NCI-H446 treated with DMSO at 0.1 percent for 48 hours (cell line): ENCODE results near the gene EPHA4.

Experiments used
- DNase-seq: peaks from one replicate; lab custom pipeline; 2025; lab: John Stamatoyannopoulos, UW

Gene EPHA4

DNA sequence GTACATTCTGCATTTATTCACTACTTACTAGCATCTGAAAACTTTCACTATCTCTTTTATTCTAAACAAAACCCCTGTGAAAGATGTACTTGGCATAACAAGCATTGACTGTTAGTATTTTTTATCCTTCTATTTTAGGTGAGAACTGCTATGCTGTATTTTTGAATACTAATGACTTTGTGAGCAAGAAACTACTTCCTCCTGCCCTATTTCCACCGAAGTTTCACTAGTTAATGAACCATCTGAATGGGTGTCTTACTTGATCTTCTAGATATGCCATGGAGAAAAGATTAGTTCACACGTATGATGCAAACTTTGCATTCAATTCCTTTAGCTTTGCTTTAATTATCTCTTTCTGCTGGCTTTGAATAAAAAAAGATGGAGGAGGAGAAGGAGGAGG lies 68.1 kb downstream of the EPHA4 start:
- DNase-seq = no peak

DNA sequence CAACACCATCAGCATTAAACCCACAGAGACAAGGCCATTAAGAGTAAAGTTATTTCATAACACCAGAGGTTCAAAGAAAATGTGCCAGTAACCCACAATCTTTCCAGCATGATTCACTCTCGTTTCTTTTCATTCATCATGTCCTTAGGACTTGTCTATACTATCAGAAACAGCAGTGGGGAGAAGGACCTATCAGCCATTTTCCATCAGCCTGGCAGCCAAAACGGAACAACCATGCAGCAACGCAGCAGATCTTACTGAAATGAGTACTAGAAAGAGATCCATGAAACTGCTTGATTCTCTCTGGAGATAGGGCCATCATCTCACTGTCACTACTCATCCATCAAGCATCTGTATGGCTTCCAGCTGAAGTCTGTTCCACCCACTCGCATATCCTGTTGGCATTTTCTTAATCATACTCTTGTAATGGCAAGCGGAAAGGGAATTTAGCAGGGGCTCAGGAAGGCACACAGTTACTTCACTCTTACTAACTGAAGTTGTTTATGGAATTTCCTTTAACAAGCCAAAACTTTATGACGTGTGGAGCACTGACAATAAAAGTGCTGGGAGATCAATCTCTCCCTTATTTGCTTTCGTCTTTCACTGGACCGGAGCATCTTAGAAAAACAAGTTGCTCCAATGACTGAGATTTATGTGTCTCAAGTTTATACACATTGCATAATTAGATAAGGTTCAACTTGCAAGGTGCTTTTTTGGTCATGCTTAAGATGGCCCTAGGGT lies 69.7 kb downstream of the EPHA4 start:
- DNase-seq = no peak

DNA sequence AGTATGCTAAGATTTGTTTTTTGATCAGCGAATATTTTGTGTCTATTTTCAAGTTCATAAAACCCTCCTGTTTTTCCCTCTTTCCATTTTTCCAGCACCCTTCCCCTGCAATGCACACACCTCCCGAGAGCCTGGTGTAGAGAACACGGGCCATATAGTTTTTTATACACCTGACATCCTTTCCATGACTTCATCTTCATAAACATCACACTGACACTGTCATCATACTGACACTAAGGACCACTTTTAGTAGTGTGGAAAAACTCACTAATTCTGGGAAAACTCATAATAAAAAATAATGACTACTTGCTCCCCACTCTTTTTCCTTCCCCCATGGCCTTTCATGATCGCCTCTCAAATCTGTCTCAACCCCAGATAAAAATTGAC lies 70.2 kb downstream of the EPHA4 start:
- no peak for DNase-seq

DNA sequence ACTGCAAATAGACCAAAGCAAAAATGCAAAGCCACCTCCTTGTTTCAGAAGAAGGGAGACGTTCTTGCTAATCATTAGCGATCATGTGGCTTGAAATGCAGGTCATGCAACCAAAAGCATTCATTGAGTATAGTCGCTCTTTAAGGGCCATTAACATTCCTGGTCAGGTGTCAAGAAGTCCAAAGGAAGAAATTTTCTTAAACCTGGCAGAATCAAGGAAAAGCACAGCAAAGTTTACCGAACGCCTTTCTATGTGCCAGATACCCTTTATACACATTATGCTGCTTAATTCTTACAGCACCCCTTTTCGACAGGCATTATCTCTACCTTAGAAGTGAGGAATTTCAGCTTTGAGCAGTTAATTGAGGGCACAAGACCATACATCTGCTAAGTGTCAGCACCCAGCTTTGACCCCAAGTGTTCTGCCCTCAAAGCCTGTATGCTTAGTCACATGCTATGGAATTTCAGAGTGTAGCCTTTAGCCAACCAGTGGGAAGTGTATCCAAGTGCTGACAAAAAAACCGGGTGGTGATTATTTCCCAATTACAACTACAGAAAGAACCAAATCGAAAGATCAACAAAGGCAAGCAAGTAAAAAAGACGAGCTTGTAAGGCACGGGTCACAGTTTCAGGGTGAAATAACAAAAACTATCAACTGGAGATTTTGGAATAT lies 70.8 kb downstream of the EPHA4 start:
- DNase-seq = no peak

DNA sequence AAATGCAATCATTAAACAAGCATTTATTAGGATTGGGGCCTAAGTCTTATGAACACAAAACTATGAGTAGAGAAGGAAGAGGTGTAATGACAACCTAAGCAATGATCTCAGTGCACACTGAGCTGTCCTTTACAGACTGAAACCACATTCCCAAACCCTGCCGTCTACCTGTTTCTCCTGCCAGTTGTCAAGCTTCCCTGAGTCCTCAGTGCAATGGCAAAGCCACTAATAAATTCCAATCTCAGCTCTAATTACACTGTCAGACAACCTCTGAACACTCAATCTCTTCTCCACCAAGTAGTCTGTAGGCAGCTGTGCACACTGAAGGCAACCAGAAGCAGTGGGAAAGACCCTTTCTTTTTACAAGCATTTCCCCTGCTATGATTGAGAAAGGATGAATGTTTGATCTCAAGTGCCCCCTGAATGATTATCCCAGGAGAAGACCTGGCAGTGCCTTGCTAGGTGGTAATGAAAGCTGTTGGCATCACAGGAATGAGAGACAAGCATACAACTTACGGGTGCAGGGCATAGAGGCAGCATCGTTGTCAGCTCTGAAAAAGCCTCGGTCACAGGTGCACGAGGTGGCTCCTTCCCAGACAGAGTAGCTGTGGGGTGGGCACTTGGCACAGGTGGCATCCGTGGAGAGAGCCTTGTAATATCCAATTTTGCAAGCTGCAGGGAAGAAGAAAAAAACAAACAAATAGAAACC lies 71.4 kb downstream of the EPHA4 start:
- DNase-seq = no peak

DNA sequence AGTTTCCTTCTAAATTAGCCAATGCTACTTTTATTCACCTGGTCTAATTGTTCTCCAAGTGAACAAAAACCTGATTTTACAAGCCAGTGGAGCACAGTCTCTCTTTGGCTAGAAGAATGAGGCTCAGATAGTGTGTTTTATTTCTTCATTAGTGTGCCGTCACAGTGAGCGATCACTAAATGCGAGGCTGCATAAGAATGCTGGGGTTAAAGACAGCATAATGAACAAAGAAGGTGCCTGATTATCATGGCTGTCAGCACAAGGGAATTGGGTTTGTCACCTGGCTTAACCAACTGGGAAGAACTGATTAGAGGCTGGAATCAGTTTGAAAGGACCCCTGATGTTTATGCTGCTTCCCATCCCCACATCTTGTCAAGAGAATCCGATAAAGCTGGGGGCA lies 76.4 kb downstream of the EPHA4 start:
- DNase-seq = no peak

DNA sequence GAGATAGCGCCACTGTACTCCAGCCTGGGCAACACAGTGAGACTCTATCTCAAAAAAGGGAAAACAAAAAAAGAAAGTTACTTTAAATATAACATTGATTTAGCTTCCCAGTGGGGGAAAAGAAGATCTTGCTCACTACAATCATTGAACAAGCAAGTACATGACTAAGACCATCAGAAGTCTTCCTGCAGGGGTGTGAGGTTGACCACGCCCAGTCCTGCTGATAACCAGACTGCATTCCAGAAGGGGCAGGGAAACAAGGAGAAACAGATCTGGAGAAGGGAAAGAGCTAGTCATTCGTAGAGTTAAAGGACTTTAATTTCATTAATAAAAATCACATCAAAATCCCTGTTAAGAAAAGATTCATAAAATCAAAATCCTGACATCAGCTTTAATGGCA lies 77.5 kb downstream of the EPHA4 start:
- DNase-seq = no peak

DNA sequence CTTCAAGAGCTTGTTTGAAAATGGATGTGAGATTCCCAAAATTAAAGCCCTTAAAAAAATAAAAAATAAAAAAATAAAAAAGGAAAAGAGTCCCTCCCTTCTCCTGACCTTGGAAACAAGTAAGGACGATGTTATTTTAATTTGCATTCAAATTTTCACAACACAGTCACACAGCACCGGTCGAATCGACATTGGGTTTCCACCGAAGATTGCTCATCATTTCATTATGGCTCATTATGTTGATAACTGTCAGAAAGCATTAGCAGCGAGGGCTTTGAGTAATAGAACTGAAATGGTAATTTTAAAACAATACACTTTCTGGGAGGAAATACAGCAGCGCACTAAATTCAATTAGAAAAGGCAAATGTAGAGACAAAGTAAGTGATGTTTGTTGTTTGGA lies 78.7 kb downstream of the EPHA4 start:
- no peak for DNase-seq

DNA sequence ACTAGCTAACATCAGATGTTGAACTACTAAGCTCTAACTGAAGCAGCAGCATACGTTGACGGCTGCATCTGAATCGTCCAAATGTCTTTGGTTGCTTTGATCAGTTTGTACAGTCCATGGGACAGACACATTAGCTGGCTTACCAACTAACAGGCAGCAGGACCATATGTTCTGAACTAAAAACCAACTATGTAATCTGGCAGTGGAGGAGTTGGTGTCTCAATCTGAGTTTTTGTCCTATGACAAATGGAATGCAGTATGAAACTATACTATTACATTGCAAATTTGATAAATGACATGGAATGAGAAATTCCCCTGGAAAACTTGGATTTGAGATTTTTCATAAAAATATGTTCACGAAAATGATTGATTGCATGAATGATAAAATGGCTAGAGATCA lies 79.5 kb downstream of the EPHA4 start:
- peak; percentile 39 for DNase-seq

DNA sequence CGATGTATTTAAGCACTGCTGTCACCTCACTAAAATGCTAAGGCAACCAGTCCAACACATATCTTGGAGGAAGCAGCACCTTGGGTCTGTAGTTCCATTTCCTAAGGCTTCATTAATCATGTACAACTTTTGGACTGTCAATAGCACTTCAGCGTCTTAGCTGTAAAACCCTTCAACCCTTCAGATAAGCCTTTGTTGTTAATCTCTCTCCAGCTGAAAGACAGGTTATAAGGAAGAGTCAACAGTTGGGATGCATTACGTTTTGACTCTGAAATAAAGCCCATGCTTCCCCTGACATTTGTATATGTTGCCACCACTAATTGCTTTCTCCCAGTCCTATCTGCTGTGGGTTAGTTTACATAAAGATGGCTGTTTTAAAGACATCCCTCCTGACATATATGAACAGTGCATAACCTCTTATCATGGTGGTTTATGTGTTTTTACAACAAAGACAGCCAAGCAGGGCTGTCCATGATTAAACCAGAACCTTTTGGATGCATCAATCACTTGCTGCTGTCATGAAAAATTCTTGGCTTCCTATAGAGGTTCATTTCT lies 81.5 kb downstream of the EPHA4 start:
- DNase-seq = no peak

DNA sequence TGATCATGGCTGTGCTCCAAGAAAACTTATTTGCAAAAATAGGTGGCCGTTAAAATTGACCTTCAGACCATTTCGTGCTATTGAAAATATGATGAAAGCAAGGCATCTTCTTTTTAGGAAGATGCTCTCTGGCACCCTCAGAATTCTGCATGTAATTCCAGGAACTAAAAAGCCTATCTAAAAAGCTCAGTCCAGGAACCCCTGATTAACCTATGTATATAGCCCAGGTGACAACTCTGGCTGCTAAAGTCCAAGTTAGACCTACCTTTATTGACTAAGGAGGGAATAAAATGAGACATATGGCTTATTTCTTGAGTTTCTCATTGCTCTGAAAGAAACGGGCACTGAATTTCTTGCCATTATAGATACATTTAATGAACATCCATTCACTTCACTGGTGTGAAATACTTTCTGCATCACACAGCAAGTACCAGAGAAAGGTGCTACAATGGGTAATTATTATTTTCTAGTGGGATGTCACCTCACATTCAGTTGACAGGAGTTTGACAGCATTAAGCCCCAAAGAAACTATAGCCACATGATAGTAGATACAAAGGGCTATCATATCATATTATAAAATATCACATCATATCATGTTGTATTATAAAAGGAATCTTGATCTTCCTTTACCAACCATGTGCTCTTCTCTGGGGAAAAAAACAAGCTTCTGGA lies 83.8 kb downstream of the EPHA4 start:
- no peak for DNase-seq

DNA sequence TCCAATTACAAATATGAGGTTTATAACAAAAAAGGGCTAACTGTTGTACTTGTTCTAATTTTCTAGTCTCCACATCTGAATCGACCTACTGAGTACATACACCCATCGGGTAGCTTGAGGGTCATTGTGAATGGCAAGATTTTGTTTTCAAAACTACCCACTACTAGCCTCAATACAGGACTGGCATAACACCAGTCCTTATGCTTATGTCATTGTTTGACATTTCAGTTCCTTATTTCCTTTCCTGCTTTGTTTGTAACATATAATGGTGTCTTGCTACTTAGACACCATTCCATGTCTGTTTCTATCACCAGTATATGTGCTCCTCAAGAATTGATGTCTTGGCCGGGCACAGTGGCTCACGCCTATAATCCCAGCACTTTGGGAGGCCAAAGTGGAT lies 86.0 kb downstream of the EPHA4 start:
- DNase-seq = no peak

DNA sequence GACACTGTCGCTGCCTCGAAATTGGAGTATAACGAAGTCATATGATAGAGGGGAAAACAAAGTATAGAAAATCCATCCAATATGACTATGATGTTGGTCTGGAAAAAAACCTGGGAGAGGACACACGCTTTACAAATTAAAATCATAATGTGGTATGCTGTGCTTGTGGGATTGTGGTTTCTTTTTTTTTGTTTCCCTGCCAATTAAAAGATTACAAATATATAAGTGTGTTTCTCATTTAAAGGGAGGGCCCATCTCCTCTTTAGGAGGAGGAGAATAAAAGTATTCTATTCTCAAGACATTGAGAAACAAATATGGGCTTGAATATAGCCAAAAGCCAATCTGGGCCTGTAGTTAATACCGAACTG lies 86.6 kb downstream of the EPHA4 start:
- no peak for DNase-seq

DNA sequence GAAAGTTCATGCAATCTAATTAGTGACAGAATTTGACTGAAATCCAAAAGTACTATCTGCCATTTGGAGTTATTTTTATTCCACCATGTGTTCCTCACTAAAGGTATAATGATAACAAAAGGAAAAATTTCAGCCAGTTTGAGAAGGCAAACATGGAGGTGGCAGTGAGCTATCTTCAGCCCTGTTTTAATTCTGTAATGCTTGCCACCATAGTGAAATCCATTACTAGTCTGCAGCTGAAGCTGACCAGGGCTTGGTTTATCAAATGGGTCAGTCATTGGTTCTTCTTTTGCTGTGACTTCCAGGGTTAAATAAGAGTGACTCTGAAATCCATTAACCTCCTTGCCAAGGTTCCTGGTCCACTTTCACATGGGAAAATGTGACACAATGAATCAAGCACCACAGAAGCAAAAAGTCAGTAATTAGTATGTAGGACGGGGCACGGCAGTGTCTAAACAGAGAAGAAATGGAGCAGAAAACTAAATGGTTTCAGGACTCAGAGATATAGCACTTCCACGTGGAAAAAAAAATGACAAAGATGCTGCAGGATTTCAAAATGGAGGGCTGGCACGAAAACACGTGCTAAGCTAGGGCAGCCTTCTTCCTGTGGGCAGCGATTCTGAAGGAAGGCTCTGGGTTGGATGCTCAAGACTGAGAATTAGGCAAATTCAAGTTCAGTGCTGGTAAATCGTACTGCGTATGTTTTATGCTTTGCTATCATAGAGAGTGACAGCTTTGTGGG lies 87.2 kb downstream of the EPHA4 start:
- no peak for DNase-seq

DNA sequence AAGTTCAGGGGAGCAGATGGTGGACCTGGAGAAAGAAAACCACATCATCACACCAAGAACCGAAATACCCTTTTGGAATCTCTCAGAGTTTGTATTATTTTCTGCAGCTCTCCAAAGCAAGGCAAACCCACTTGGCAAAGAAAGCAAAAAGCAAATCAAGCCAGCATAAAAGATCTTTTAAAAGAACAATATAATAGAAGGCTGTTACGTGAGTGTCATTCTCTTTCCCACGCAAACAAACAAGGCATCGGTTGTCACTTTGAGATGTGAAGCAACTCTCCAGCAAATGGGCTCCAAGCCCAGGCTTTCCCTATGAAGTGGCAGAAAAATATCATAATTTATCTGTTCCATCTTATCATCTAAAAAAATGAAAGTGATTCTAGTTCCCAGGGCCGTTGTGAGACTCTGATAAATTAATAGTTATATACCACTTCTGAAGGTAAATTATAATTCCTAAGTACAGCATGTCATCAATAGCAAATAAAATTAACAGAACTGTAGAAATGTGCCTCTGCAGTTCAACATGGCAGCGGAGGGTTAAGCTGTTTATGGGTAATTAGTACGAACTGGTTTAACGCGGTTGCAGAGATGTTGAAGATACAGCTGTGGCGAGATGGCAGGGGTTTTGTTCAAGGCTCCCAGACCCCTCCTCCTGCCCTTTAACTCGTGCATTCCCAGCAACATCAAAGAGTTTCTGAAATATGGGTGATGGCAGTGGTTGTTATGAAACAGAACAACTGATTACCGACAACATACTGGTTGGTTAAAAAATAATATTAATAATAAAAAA lies 89.2 kb downstream of the EPHA4 start:
- peak; percentile 23 for DNase-seq

DNA sequence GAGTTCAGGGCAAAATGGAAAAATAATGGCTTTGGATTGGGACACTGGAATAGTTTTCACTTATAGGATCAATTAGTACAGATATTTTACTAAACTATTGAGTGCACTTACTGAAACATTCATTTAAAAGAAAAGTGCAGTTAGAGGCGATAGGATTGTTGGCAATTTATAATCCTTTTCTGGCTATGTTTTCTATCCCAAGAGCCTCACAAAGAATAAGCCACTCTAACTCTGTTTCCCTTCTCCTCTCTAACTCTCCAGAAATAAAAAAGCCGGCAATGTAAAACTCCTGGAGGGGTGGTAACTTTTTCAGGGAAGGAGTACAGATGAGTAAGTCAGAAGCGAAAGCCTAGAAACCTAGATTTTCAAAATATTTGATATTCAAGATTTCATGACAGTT lies 91.3 kb downstream of the EPHA4 start:
- DNase-seq = no peak

DNA sequence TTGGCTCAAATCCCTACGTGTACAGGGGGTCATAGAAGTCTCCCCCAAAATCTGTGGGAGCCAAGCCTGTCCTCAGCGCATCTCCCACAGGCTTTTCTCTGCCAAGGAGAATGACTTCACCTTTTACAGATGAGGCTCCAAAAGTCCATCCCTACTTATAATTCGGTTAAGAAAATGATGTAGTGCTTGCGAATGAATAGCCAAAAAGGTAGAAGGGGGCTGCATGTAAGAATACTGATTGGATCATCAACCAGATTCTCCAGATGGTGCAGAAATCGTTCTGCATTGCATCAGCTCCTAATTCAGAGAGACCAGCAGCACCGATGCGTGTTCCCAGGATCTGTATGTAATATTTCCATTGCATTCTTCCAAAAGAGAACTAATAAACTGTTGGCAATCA lies 91.9 kb downstream of the EPHA4 start:
- DNase-seq = peak; percentile 44

DNA sequence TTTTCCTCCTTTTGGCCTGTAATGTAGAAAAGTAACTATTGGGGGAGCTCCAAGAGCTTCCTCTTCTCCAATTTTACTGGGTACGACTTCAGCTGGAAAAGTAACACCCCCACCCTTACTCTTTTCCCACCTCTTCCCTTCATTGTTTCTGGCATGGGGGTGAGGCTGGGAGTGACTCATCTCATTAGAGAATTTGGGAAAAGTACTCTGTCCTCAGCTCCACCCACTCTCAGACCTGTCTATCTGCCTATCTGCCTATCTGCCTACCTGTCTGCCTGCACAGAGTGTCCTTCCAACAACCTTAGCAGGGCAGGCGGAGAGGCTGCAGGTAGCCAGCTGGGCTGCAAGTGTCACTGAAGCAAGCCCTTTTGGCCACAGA lies 93.6 kb downstream of the EPHA4 start:
- peak; percentile 4 for DNase-seq

DNA sequence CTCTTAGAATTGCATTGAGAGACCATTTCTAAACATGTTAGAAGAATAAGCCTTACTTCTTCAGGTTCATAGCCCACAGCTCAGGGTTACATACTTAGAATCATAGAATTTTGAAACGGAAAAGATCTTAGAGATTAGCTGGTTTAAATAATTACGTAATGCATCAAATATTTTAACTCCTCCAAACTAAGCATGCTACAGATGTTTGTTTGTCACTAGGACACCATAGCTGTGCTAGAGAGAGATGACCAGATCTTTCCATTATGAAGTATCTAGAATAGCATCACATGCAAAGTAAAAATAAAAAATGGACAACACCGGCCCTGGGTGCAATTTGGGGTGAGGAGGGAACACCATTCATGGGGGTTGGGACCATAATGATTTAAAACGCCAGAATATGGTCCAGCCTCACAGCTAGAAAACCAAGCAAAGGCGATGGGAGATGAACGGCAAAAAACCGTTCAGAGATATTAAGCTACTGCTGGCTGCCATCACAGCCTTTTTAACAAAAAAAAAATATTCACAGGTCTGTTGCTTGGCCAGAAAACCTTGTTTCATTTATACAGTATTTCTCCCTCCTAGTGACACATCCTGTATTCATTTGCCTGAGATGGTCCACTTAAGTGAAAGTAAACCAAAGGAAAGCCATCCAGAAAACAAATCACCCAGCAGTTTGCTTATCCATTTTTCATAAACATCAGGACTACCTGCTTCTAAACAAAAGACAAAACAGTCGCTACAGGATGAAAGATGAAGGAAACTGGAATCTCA lies 94.2 kb downstream of the EPHA4 start:
- DNase-seq = no peak

DNA sequence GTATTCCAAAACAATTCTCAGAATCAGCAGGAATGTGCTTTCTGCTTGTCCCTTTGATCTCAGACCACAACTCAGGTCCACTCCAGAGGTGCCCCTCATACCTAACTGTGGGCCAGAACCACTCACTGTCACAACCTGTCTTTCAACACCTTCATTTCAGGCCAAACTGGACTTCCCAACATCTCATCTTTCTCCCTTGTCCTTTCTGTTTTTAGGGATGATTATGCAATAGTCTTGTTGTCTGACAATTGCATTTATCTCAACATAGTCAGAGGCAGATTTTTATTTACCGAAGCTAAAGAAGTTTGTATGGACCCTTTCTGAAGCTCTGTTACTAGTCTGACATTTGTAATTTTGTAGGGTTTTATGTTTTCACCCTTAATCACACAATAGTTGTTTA lies 95.9 kb downstream of the EPHA4 start:
- DNase-seq = no peak
